NCI-H128 (cell line): ENCODE data around the gene ZNF746.
"Not testable (repeated sequence)": the region's sequence is repeated elsewhere in the genome, so short reads cannot be mapped to it uniquely, and the experiment has no call there.

ENCODE experiments used
- DNase-seq: peaks from one replicate; lab custom pipeline; 2025; ENCODE audit not compliant: unreplicated experiment; lab: John Stamatoyannopoulos, UW

ZNF746 gene

DNA sequence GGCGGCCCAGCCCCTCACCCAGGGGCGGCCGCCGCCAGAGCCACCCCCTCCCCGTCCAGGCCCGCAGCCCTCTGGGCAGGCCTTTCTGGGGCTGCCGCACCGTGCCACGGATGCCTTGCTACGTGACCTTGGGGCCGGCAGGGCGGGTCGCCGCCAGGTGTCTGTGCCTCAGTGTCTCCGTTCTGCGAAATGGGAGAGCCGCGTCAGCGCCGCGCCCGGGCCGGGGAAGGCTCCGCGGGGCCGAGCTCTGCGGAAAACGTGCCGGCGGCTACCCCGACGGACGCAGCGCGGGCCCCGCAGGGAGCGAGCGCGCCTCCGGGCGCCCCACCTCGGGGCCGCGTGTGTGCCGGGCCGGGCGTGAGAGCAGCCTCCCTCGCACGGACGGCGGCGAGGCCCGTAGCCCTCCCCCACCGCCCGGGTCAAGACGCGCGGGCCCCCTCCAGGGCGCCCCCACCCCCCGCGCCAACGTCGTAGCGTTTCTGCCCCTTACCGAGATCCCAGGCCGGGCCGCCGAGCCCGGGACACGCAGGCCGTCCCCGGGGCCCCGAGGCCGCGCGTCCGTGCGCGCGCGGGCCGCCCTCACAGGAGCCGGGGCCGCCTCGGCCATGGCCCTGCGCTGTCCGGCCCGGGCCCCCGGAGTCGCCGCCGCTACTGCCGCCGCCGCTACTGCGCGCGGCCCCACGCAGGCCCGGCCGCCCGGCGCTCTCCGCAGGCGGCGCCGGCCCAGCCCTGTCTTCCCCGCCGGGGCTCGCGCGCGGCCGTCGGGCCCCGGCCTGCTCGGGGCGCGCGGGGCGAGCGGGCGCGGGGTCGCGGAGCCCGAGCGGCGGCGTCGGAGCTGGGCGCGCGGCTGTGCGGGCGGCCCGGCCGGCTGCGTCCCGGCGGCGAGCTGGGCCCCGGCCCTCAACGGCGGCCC is 37.8 kb downstream of the ZNF746 start:
- no peak for DNase-seq

DNA sequence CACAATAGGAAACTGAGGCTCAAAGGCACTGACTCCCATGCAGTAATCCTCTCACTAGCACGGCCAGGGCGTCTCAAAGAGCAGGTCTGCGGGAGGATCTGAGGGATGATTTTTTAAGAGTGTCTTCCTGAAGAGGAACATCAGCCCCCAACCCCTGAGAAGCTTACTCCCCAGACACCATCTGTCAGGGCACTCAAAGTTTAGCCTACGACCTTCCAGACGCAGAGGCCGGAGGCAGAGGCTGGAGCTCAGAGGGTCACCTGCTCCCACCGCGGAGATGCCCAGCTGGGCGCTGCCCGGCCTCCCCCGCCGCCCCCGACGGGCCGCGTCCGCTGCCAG is 38.4 kb downstream of the ZNF746 start:
- no peak for DNase-seq

DNA sequence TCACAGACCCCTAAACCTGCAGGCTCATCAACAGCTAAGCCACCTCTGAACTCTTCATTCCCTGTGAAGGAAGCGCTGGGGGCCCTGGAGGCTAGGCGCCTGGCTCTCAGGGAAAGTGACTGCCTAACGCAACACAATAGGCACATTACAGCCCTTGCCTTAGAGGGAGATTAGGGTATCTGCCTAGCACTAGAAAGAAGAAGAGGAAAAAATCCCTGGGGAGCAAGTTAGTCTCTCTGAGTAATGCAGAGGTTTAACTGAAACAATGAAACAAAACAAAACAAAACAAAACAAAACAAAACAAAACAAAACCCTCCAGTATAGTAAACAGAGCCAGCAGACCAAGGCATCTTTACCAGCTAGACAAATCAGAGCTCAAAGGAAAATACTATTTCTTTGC is 39.4 kb downstream of the ZNF746 start:
- DNase-seq = no peak

DNA sequence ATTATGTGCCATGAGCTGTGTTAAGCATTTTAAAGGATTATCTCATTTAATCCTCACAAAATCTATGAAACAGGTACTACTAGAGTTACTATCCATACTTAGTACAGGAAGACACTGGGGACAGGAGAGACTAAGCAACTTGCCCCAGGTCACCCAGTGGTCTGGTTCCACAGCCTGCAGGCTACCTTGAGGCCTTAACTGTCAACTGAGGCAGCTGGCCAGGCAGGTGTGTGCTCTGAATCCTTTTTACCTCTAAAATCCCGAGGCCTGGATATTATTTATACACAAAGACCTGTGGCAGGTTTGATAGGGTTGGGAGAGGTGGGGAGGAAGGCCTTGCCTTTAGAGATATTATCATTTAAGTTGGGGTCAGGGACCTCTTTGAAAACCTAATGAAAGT is 39.8 kb downstream of the ZNF746 start:
- DNase-seq = no peak

DNA sequence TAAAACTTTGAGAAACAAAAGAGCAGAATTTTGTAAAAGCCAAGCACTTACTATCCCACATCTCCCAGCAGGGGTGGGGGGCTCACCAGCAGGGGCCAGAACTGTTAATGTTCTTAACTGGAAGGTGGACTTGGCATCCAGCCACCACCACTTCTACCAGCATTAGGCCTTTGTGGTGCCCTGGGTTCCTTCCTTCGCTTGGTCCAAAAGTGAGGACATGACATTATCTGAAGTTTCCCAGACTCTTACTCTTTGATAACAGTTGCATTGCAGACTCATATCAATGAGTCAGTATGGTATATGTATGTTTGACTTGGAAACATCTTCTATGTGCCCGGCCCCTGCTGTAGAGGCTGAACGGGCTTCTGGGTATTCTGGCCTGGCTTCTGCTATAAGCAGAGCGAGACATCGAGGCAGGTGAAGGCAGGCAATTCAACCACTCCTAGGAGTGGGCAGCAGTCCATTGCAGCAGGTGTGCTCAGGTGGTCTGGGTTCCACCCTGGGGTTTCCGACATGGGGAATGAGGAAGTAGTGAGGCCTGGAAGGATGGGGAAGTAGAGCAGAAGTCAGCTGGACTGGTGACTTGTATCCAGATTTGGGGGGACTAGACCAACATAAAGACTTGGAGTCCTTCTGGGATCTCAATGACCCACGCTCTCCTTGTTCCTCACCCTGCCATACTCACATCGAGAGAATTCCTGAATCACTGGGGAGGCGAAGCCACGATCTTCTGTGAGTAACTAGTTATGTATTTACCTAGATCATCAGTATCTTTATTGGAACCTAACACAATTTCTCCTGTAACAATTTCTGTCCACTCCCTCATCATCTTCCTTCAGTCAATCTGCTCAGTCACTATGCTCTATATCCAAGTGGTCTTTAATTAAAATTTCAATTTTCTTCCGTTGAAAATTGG is 40.8 kb downstream of the ZNF746 start:
- no peak for DNase-seq

DNA sequence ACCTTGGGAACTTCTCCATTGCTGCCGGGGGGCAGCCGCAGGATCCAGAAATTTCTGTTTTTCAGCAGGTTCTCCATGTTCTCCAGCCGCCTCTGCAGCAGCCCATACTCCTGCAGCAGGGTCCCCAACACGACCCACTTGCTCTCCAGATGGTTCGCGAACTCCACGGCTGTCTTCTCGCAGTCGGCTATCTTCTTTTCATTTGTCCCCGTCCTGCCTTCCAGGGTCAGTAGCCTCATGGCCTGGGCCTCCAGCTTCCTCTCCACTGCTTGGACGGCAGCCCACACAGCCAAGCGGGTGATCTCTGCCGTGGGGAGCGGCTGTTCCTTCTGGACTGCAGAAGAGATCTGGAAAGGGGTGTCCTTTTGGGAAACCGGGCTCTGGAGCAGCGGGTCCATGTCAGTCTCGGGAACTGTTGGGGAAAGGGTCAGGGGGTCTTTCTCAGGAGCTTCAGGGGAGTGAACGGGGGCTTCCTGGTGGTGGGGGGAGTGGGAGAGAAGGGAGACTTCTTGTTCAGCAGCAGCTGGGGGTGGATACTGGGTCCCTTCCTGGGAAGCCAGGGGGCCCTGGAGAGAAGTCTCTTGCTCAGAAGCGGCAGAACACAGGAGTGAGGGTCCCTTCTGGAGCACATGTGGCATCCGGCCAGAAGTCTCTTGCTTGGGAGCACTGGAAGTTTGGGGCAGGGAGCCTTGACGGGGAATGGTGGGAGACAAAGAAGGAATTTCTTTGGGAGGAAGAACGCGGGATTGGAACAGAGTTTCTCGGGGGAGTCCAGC is 42.2 kb downstream of the ZNF746 start:
- DNase-seq = no peak

DNA sequence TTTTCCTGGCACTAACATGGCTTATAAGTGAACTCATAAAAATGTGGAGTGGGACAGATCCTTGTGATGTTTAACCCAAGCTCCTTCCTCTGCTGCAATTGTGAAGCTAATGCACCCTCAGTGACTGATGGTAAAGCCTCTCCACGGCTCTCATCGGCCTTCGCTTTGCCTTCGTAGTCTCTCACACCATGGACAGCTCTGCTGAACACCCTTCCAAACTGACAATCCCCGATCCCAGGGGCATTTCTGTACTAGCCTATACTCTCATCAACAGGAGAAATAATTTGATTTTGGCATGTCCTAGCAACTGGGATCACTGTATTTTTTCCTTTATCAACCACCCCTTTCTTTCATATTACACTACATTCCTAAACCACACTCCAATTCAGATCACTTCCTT is 42.9 kb downstream of the ZNF746 start:
- DNase-seq = no peak

DNA sequence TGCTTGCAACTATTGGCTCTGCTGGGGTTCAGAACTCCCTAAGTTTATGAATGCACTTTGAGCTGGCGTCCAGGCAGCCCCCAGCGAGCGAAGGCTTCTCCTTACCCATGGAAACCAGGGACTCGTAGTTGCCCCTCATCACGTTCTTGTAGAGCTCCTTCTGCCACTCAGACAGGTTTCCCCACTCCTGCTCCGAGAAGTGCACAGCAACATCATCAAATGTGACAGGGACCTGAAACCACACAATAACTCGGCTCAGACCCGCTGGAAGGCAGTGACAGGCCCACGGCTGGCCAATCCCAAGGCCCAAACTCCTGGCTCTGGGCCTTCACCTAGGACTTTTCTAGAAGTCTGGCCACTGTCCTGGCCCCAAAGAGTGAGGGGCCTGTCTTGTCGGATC is 43.6 kb downstream of the ZNF746 start:
- DNase-seq = no peak

DNA sequence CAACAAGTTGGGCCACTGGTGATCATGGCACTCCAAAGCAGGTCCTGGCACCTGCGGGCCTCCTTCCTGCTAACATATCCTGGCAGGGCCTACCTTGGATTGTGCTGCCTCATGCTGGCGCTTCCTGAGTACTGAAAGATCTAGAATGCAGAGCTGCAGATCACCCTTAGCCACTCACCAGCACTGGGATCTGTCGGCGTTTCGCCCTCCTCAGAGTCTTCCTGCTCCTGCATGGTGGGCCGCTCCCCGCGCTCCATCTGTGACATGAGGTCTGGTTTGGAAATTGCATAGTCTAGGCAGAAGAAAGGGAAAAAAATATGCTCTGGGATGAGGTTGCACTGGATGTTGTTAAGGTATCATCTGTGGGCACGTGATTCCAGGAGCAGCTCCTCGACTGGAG is 46.8 kb downstream of the ZNF746 start:
- DNase-seq = no peak

DNA sequence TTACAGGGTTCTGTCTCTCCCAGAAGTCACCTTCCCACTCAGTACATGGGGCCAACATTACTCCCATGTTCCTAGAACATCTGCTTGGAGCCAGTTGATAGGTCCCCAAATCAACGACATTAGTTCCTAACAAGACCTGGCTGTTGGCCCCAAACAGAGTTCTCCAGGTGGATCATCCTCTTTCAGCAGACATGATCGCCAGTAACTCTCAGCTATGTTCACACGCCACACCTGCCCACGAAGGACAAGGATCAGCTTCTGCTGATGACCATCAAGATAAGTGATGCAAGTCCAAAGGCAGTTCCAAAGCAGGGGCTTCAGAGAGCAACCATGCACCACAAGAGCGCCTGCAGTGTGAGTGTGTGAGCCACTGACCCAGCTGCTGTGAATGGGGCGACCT is 47.7 kb downstream of the ZNF746 start:
- DNase-seq = no peak

DNA sequence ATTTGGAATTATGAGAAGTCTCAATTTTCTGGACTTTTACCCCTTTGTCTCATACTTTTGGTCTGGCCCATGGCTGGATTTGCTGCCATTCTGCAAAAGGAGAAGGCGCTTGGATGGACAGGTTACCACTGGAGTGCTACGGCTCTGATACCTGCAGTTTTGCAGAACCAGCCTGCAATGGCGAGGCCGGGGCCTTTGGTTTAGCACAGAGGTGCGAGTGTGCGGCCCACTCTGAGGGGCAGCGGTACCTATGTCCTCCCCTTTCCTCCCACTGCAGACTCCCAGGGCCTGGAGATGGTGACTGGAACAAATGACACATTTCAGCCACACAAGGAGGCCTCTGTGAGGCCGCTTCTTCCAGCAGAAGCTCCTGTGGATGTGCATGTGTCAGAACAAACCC is 48.6 kb downstream of the ZNF746 start:
- DNase-seq = no peak

DNA sequence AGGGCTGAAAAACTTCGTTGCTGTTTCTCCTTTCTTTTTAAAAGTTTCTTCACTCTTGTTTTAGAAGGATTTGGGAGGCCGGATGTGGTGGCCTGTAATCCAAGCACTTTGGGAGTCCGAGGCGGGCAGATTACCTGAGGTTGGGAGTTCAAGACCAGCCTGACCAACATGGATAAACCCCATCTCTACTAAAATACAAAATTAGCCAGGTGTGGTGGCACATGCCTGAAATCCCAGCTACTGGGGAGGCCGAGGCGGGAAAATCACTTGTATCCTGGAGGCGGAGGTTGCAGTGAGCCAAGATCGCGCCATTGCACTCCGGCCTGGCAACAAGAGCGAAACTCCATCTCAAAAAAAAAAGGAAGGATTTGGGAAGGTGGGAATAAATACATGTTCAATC is 51.6 kb downstream of the ZNF746 start:
- not testable (repeated sequence) for DNase-seq

DNA sequence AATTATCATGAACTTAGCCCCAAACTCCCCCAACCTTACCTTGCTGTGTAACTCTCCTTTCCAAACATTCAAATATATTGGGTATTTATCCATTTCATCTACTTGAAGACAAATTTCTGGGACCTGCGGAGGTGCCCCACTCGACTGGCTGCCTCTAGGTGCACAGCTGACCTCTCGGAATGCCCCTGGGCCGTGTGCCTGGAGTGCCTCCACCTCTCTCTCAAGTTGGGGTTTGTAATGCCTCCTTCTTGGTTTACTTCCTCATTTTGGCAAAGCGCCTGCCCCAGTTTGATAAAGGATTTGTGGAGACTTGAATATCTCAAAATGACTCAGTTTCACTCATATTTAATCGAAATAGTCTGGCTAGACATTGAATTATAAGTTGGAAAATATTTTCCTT is 53.3 kb downstream of the ZNF746 start:
- DNase-seq = no peak

DNA sequence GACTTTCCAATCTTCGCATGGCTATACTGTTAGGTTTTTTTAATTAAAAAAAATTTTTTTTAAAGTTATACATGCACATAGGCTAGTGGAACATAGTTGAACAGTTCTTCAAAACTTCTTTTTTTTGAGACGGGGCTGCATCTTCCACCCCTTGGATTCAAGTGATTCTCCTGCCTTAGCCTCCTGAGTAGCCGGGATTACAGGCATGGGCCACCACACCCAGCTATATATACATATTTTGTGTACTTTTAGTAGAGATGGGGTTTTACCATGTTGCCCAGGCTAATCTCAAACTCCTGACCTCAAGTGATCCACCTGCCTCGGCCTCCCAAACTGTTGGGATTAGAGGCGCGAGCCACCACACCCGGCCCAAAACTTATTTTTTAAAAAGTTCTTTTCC is 54.1 kb downstream of the ZNF746 start:
- DNase-seq = no peak

DNA sequence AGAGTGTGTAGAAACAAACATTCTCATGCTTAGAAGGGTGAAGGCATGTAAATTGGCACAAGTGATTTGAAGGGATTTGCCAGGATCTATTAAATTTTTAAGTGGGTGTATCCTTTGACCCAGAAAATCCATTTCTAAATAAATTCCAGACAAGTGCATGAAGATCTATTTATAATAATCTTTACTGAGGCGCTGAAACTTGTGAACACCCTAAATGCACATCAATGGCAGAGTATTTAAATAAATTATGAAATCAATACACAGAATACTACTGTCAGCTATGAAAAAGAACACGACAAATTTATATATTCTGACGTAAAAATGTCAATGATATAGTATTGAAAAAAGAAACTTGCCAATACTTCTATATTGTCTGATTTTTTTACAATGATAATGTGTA is 54.7 kb downstream of the ZNF746 start:
- no peak for DNase-seq

DNA sequence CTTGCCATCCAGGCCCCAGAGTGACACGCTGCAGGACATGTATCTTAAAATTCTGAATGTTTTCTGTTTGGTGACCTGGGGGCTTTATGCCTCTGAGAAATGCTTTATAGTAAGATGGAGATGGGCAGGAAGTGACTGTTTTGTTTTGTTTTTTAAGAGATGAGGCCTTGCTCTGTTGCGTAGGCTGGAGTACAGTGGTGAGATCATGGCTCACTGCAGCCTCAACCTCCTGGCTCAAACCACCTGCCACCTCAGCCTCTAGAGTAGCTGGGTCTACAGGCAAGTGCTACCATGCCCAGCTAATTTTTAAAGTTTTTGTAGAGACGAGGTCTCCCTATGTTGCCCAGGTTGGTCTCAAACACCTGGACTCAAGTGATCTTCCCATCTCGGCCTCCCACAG is 57.4 kb downstream of the ZNF746 start:
- DNase-seq = no peak

DNA sequence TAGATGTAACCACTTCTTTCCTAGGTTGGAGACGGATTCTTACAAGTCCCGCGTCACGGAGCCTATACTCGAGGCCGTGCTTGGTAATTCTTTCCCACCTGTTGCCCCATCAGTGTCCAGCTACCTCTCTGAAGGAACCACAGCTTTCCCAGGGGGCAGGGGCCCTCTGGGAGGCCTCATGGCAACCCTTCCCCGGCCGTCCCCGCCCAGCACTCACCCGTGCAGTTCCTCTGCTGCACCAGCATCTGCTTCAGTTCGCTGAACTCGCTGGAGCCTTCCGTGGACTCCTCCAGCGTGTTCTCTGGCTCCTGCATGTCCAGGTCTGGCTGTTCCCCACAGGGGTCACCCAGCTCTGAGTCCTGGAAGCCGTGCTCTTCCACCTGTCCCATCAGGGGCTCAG is 61.3 kb downstream of the ZNF746 start:
- no peak for DNase-seq

DNA sequence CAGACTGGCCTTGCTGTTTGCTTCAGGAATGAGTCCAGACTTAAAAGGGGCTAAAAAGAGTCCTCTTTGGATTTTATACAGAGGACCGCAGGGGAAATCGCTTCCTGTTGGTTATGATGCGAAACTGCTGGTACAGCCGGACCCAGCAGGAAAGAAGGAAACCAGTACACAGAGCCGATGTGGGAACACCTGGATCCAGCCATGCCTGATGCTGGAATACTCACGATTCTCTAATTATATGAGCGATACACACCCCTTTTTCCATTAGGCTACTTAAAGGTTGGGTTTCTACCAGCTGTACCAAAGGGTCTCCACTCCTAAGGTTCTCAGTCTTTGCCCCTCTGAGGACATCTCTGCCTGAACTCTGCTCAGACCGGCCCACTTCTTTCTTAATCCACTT is 64.5 kb downstream of the ZNF746 start:
- no peak for DNase-seq

DNA sequence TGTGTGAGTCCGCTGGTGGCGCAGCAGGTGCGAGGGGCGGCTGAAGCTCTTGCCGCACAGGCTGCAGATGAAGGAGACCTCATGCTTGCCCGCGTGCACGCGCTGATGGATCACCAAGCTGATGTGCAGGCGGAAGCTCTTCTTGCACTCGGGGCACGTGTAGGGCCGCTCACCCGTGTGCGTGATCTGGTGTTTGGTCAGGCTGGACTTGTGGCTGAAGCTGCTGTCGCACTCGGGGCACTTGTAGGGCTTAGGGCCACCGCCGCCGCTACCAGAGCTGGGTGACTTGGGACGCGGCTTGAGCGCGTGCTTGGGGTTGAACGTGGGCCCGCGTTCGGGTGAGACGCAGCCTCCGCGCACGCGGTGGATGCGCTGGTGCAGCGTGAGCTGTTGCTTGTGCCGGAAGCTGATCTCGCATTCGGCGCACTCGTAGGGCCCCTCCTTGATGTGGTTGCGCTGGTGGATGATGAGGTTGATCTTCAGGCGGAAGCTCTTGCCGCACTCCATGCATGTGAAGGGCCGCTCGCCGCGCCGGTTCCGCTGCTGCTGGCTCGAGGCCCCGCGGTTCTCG is 65.4 kb downstream of the ZNF746 start:
- DNase-seq = no peak

DNA sequence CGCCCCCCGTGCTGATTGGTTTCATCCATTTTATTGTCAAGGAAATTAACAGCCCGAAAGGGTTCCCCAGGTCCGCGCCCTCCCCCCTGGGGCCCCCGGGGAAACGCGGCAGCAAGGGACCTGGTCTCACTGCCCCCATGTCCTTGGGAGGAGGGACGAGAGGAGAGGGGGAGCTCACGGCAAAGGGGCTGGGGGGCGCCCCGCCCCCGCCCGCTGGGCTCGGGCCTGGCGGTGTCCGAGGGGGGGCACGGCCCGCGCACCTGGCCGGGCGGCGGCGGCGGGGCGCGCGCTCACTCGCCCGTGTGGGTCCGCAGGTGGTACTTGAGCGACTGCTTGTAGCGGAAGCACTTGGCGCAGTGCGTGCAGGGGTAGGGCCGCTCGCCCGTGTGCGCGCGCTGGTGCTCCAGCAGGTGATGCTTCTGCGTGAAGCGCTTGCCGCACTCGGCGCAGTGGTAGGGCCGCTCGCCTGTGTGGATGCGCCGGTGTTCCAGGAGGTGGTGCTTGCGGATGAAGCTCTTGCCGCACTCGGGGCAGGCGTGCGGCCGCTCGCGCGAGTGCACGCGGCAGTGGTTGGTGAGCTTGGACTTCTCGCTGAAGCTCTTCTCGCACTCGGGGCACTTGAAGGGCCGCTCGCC is 66.0 kb downstream of the ZNF746 start:
- no peak for DNase-seq

DNA sequence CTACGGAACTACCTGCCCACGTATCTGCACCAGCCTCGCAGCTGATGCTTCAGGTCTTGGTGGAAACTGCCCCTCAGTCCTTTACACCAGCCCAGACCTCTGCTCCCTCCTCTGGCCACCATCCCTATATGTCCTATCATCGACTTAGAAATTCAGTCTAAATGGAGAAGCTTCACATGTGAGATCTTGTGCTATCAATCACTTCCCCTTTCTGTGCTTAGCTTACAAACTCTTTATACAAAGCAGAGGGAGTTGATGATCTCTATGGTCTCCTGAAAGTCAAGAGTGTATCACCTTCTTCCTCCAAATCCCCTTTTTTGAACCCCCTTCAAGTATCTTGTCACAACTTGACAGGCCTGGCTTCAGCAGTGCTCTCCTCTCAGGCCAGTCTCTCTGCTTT is 67.4 kb downstream of the ZNF746 start:
- DNase-seq = no peak
